ENCODE results near the gene LRRC37A3.
"Not testable (repeated sequence)": the region's sequence is repeated elsewhere in the genome, so short reads cannot be mapped to it uniquely, and the experiment has no call there.

LRRC37A3 gene

GRCh38 chr17:64925244-64925643 is 6.0 kb upstream of the LRRC37A3 start:
- FAIRE-seq, result not testable (repeated sequence)

- FAIRE-seq, result not testable (repeated sequence)
Observed at GRCh38 chr17:64923051-64923568, 3.8 kb upstream of the LRRC37A3 start.

GRCh38 chr17:64920419-64921172 is 1.3 kb upstream of the LRRC37A3 start:
- no peak for FAIRE-seq

GRCh38 chr17:64920026-64920418 is 744 bp upstream of the LRRC37A3 start:
- FAIRE-seq, result no peak

- not testable (repeated sequence) for FAIRE-seq
Observed at GRCh38 chr17:64918842-64919288, 413 bp downstream of the LRRC37A3 start.

- FAIRE-seq, result not testable (repeated sequence)
Observed at GRCh38 chr17:64917540-64917939, 1.7 kb downstream of the LRRC37A3 start.

- FAIRE-seq, result not testable (repeated sequence)
Observed at GRCh38 chr17:64915244-64915643, 4.0 kb downstream of the LRRC37A3 start.

GRCh38 chr17:64910191-64910514 is 9.1 kb downstream of the LRRC37A3 start:
- FAIRE-seq, result not testable (repeated sequence)

- not testable (repeated sequence) for FAIRE-seq
Observed at GRCh38 chr17:64909511-64910190, 9.6 kb downstream of the LRRC37A3 start.

- FAIRE-seq, result not testable (repeated sequence)
Observed at GRCh38 chr17:64904069-64904468, 15.2 kb downstream of the LRRC37A3 start.

- FAIRE-seq, result not testable (repeated sequence)
Observed at GRCh38 chr17:64897136-64897535, 22.1 kb downstream of the LRRC37A3 start.

- FAIRE-seq, result not testable (repeated sequence)
Observed at GRCh38 chr17:64874210-64874609, 45.1 kb downstream of the LRRC37A3 start.

GRCh38 chr17:64847504-64848466 is 71.5 kb downstream of the LRRC37A3 start:
- not testable (repeated sequence) for FAIRE-seq

GRCh38 chr17:64846892-64847291 is 72.4 kb downstream of the LRRC37A3 start:
- FAIRE-seq, result not testable (repeated sequence)

GRCh38 chr17:64843918-64844317 is 75.4 kb downstream of the LRRC37A3 start:
- FAIRE-seq, result not testable (repeated sequence)

GRCh38 chr17:64842900-64843299 is 76.4 kb downstream of the LRRC37A3 start:
- FAIRE-seq, result not testable (repeated sequence)

GRCh38 chr17:64840960-64841359 is 78.3 kb downstream of the LRRC37A3 start:
- not testable (repeated sequence) for FAIRE-seq

GRCh38 chr17:64838513-64838912 is 80.8 kb downstream of the LRRC37A3 start:
- FAIRE-seq, result not testable (repeated sequence)

- FAIRE-seq, result not testable (repeated sequence)
Observed at GRCh38 chr17:64837018-64837761, 82.1 kb downstream of the LRRC37A3 start.

- not testable (repeated sequence) for FAIRE-seq
Observed at GRCh38 chr17:64836623-64837017, 82.7 kb downstream of the LRRC37A3 start.

- not testable (repeated sequence) for FAIRE-seq
Observed at GRCh38 chr17:64834060-64834459, 85.2 kb downstream of the LRRC37A3 start.

GRCh38 chr17:64830631-64831040 is 88.6 kb downstream of the LRRC37A3 start:
- FAIRE-seq, result not testable (repeated sequence)

Data from TTC549 (cell line).